Uterus (tissue), 4 donors: Measurements from ENCODE around the gene KRTAP10-9. TPM values are rescaled to one million over a fixed set of nuclear protein-coding genes. Genes with fewer than 3 reads are reported as not detected.

Source experiments
- DNase-seq, 2 donors: peaks; one replicate each; pipeline ENCODE4 v3.0.0-alpha.2; 2019 to 2020
- H3K27ac ChIP-seq, 2 donors: fragments of 200-600 bp; sonication (generic); 1 replicate in 1 of 2; 2 replicates in 1 of 2; pipeline ENCODE4 v1.5.1; 2016 to 2018
- H3K27me3 ChIP-seq, 2 donors: fragments of 200-600 bp; sonication (generic); one replicate each; pipeline ENCODE4 v1.5.1; 2018 to 2019; ENCODE audit warnings: control low read depth in 1 of 2
- H3K36me3 ChIP-seq, 2 donors: fragments of 200-600 bp; sonication (generic); one replicate each; pipeline ENCODE4 v1.5.1; 2019; ENCODE audit warnings: control low read depth in 1 of 2
- H3K4me1 ChIP-seq, 2 donors: fragments of 200-600 bp; sonication (generic); one replicate each; pipeline ENCODE4 v1.5.1; 2018 to 2019; ENCODE audit warnings: control low read depth in 1 of 2
- H3K4me3 ChIP-seq, 2 donors: fragments of 200-600 bp; sonication (generic); 1 replicate in 1 of 2; 2 replicates in 1 of 2; pipeline ENCODE4 v1.5.1; 2018 to 2019; ENCODE audit warnings: mild to moderate bottlenecking in 1 of 2
- H3K9me3 ChIP-seq, 2 donors: fragments of 200-600 bp; sonication (generic); one replicate each; pipeline ENCODE4 v1.5.1; 2019; ENCODE audit warnings: control low read depth in 1 of 2
- CTCF ChIP-seq, 4 experiments: fragments of 200-600 bp in 2 of 4; fragments of 450-650 bp in 2 of 4; sonication (generic) in 2 of 4; IDR thresholded peaks; one replicate each; pipeline ENCODE4 v1.5.1; 2016 to 2019; ENCODE audit warnings: antibody characterized with exemption in 4 of 4, mild to moderate bottlenecking in 2 of 4, moderate library complexity in 1 of 4
- POLR2A ChIP-seq, 2 donors: fragments of 450-650 bp; IDR thresholded peaks; one replicate each; pipeline ENCODE4 v1.6.1; 2016; ENCODE audit warnings: antibody characterized with exemption in 2 of 2, mild to moderate bottlenecking in 1 of 2, moderate library complexity in 1 of 2
- intact Hi-C: fragments of 100-400 bp; cut with DNase I; formaldehyde crosslinking; loops from one replicate; pipeline ENCODE4 v1.15.1; 2023; ENCODE audit warnings: low total_unique reads
- total RNA-seq, 4 donors: library from RNA; depleted of rRNA in 3 of 4; stranded (reverse); fragments of >200 nt in 3 of 4; gene quantifications; one replicate each; pipeline versions ENCODE4 v1.1.0 to v1.2.4, GENCODE V29; 2014 to 2023
- donor health status: DM: yes; HTN: yes; CAD: no.

The KRTAP10-9 gene
- total RNA-seq, 4 donors from 2014 or later = not detected

- intact Hi-C loops = no loop called here
- no peaks in the 10 kb centered on the region for H3K9me3 ChIP-seq
- H3K36me3 ChIP-seq = no peaks in the 10 kb centered on the region
- TF ChIP-seq CTCF (IDR thresholded peaks at IDR 0.05) (no peak), POLR2A (IDR thresholded peaks at IDR 0.05) (no peak)
- no peak overlapping the region for H3K27ac ChIP-seq
- no peaks in the 10 kb centered on the region for H3K4me1 ChIP-seq
- no peak overlapping the region for H3K4me3 ChIP-seq
- H3K27me3 ChIP-seq = no peaks in the 10 kb centered on the region
- DNase-seq = no peak
Measured at GRCh38 chr21:44593598-44594405, 33.1 kb upstream of the KRTAP10-9 start.

GRCh38 chr21:44594406-44594916, 32.4 kb upstream of the KRTAP10-9 start:
- TF ChIP-seq POLR2A (IDR thresholded peaks at IDR 0.05) (no peak), CTCF (IDR thresholded peaks at IDR 0.05) (no peak)
- no peak overlapping the region for H3K4me3 ChIP-seq
- H3K9me3 ChIP-seq = no peaks in the 10 kb centered on the region
- DNase-seq = no peak
- intact Hi-C loops = no loop called here
- H3K27me3 ChIP-seq = no peaks in the 10 kb centered on the region
- H3K4me1 ChIP-seq = no peaks in the 10 kb centered on the region
- no peak overlapping the region for H3K27ac ChIP-seq
- no peaks in the 10 kb centered on the region for H3K36me3 ChIP-seq

GRCh38 chr21:44595524-44595923, 31.4 kb upstream of the KRTAP10-9 start:
- H3K9me3 ChIP-seq = no peaks in the 10 kb centered on the region
- no peak overlapping the region for H3K27ac ChIP-seq
- TF ChIP-seq POLR2A (IDR thresholded peaks at IDR 0.05) (no peak), CTCF (IDR thresholded peaks at IDR 0.05) (no peak)
- H3K4me1 ChIP-seq = no peaks in the 10 kb centered on the region
- H3K27me3 ChIP-seq = no peaks in the 10 kb centered on the region
- intact Hi-C loops = no loop called here
- H3K36me3 ChIP-seq = no peaks in the 10 kb centered on the region
- no peak overlapping the region for H3K4me3 ChIP-seq
- DNase-seq = no peak

GRCh38 chr21:44596068-44596725, 30.7 kb upstream of the KRTAP10-9 start:
- Histone ChIP-seq H3K4me3 (no peak overlapping the region), H3K36me3 (no peaks in the 10 kb centered on the region), H3K9me3 (no peaks in the 10 kb centered on the region), H3K4me1 (no peaks in the 10 kb centered on the region), H3K27me3 (no peaks in the 10 kb centered on the region), H3K27ac (no peak overlapping the region)
- no peak for TF ChIP-seq POLR2A (IDR thresholded peaks at IDR 0.05)
- no peak for TF ChIP-seq CTCF (IDR thresholded peaks at IDR 0.05)
- intact Hi-C loops = no loop called here
- DNase-seq = no peak

- Histone ChIP-seq H3K27ac (no peak overlapping the region), H3K9me3 (no peaks in the 10 kb centered on the region), H3K36me3 (no peaks in the 10 kb centered on the region), H3K4me1 (no peaks in the 10 kb centered on the region), H3K27me3 (no peaks in the 10 kb centered on the region), H3K4me3 (no peak overlapping the region)
- TF ChIP-seq CTCF (IDR thresholded peaks at IDR 0.05) = no peak
- no peak for TF ChIP-seq POLR2A (IDR thresholded peaks at IDR 0.05)
- intact Hi-C loops = no loop called here
- DNase-seq = no peak
Measured at GRCh38 chr21:44598061-44598460, 28.8 kb upstream of the KRTAP10-9 start.
